HEK293 (cell line): ENCODE data around the gene EIF4EBP2.
A peak's percentile ranks its signal among the peaks of the same experiment; 100 is the strongest.

Source experiments
- CTCF ChIA-PET: fragments of 350-600 bp; formaldehyde crosslinking; extraction: SDS; loops from one replicate; lab custom pipeline; 2021; ENCODE audit warnings: antibody characterized with exemption; lab: Yijun Ruan, JAX
- POLR2A ChIA-PET: fragments of 300-600 bp; formaldehyde crosslinking; extraction: SDS; loops from one replicate; lab custom pipeline; 2020; ENCODE audit warnings: antibody characterized with exemption, inconsistent platforms; lab: Yijun Ruan, JAX
- H3K27ac ChIP-seq: fragments of 200-500 bp; sonication (Bioruptor generic); 2 replicates; pipeline ENCODE4 v1.5.1; 2014; ENCODE audit warnings: low read depth, low read length, control low read depth, inconsistent platforms; ENCODE audit errors: extremely low read depth
- H3K36me3 ChIP-seq, 2 experiments: fragments of 200-500 bp in 1 of 2; sonication (Bioruptor generic) in 1 of 2; 1 replicate in 1 of 2; 2 replicates in 1 of 2; pipeline ENCODE4 v1.5.1; 2014 to 2017; ENCODE audit warnings: inconsistent platforms in 2 of 2, low read length in 2 of 2; ENCODE audit not compliant: control insufficient read depth in 2 of 2, insufficient read depth in 1 of 2
- H3K4me1 ChIP-seq: fragments of 200-500 bp; sonication (Bioruptor generic); 2 replicates; pipeline ENCODE4 v1.5.1; 2014; ENCODE audit warnings: mild to moderate bottlenecking, low read length, inconsistent platforms; ENCODE audit not compliant: control insufficient read depth, insufficient read depth
- H3K4me3 ChIP-seq: 2 replicates; pipeline ENCODE4 v1.5.1; 2011; ENCODE audit warnings: low read depth, mild to moderate bottlenecking, control low read depth, low read length, moderate library complexity
- H3K9me3 ChIP-seq: fragments of 200-500 bp; sonication (Bioruptor generic); 2 replicates; pipeline ENCODE4 v1.5.1; 2014; ENCODE audit warnings: low read depth, low read length, inconsistent platforms; ENCODE audit not compliant: control insufficient read depth, insufficient read depth
- BCL11A ChIP-seq: fragments of 450-650 bp; formaldehyde crosslinking; IDR thresholded peaks from 2 replicates; pipeline ENCODE4 v1.5.1; 2016; ENCODE audit warnings: low read depth, missing biosample characterization, missing genetic modification characterization
- KLF16 ChIP-seq: fragments of 450-650 bp; formaldehyde crosslinking; IDR thresholded peaks from 2 replicates; pipeline ENCODE4 v1.5.1; 2017; ENCODE audit warnings: missing biosample characterization, missing genetic modification characterization
- KLF17 ChIP-seq: fragments of 450-650 bp; formaldehyde crosslinking; IDR thresholded peaks from 2 replicates; pipeline ENCODE4 v1.5.1; 2016; ENCODE audit warnings: missing biosample characterization, missing genetic modification characterization
- KLF8 ChIP-seq: fragments of 450-650 bp; formaldehyde crosslinking; IDR thresholded peaks from 2 replicates; pipeline ENCODE4 v1.5.1; 2016; ENCODE audit warnings: missing biosample characterization, missing genetic modification characterization
- KLF9 ChIP-seq: fragments of 450-650 bp; formaldehyde crosslinking; IDR thresholded peaks from 2 replicates; pipeline ENCODE4 v1.5.1; 2016; ENCODE audit warnings: missing biosample characterization, missing genetic modification characterization, low read depth
- OSR2 ChIP-seq: fragments of 450-650 bp; formaldehyde crosslinking; IDR thresholded peaks from 2 replicates; pipeline ENCODE4 v1.5.1; 2016; ENCODE audit warnings: missing biosample characterization, missing genetic modification characterization
- PBX3 ChIP-seq: sonication (generic); formaldehyde crosslinking; IDR thresholded peaks from 2 replicates; pipeline ENCODE4 v1.8.1; 2022; ENCODE audit warnings: mild to moderate bottlenecking, moderate library complexity, missing genetic modification reagents
- SCRT2 ChIP-seq: fragments of 450-650 bp; formaldehyde crosslinking; IDR thresholded peaks from 2 replicates; pipeline ENCODE4 v1.5.1; 2016; ENCODE audit warnings: missing biosample characterization, missing genetic modification characterization
- SP2 ChIP-seq: fragments of 450-650 bp; formaldehyde crosslinking; IDR thresholded peaks from 2 replicates; pipeline ENCODE4 v1.5.1; 2016; ENCODE audit warnings: missing biosample characterization, missing genetic modification characterization
- SP7 ChIP-seq: fragments of 450-650 bp; formaldehyde crosslinking; IDR thresholded peaks from 2 replicates; pipeline ENCODE4 v1.5.1; 2016; ENCODE audit warnings: missing biosample characterization, missing genetic modification characterization
- YY2 ChIP-seq: fragments of 450-650 bp; formaldehyde crosslinking; IDR thresholded peaks from 2 replicates; pipeline ENCODE4 v1.5.1; 2016; ENCODE audit warnings: missing biosample characterization, missing genetic modification characterization
- ZBTB26 ChIP-seq: fragments of 450-650 bp; formaldehyde crosslinking; optimal IDR thresholded peaks from 2 replicates; pipeline ENCODE3; 2016; ENCODE audit warnings: missing biosample characterization, mild to moderate bottlenecking, missing genetic modification characterization
- ZNF214 ChIP-seq: fragments of 450-650 bp; formaldehyde crosslinking; IDR thresholded peaks from 2 replicates; pipeline ENCODE4 v1.5.1; 2017; ENCODE audit warnings: missing biosample characterization, mild to moderate bottlenecking, missing genetic modification characterization, borderline replicate concordance
- ZNF239 ChIP-seq: fragments of 450-650 bp; formaldehyde crosslinking; IDR thresholded peaks from 2 replicates; pipeline ENCODE4 v1.5.1; 2016; ENCODE audit warnings: missing biosample characterization, missing genetic modification characterization
- ZNF394 ChIP-seq: fragments of 450-650 bp; formaldehyde crosslinking; IDR thresholded peaks from 2 replicates; pipeline ENCODE4 v1.5.1; 2016; ENCODE audit warnings: missing biosample characterization, missing genetic modification characterization, mild to moderate bottlenecking, moderate library complexity, borderline replicate concordance
- ZNF416 ChIP-seq: fragments of 450-650 bp; formaldehyde crosslinking; IDR thresholded peaks from 2 replicates; pipeline ENCODE4 v1.5.1; 2016; ENCODE audit warnings: missing biosample characterization, missing genetic modification characterization
- ZNF544 ChIP-seq: fragments of 450-650 bp; formaldehyde crosslinking; IDR thresholded peaks from 2 replicates; pipeline ENCODE4 v1.5.0; 2017; ENCODE audit warnings: missing biosample characterization, missing genetic modification characterization
- ZNF549 ChIP-seq: fragments of 450-650 bp; IDR thresholded peaks from 2 replicates; pipeline ENCODE4 v1.5.1; 2018; ENCODE audit warnings: missing biosample characterization, missing genetic modification characterization, mild to moderate bottlenecking, inconsistent platforms, moderate library complexity
- ZNF660 ChIP-seq: fragments of 450-650 bp; IDR thresholded peaks from 2 replicates; pipeline ENCODE4 v1.5.1; 2018; ENCODE audit warnings: missing biosample characterization, mild to moderate bottlenecking, missing genetic modification characterization
- ZNF692 ChIP-seq: fragments of 450-650 bp; formaldehyde crosslinking; IDR thresholded peaks from 2 replicates; pipeline ENCODE4 v1.5.1; 2016; ENCODE audit warnings: missing biosample characterization, missing genetic modification characterization
- ZNF76 ChIP-seq: fragments of 450-650 bp; formaldehyde crosslinking; IDR thresholded peaks from 2 replicates; pipeline ENCODE4; 2016; ENCODE audit warnings: low read depth, missing biosample characterization, missing genetic modification characterization, borderline replicate concordance
- ZSCAN16 ChIP-seq: fragments of 450-650 bp; formaldehyde crosslinking; IDR thresholded peaks from 2 replicates; pipeline ENCODE4 v1.5.1; 2016; ENCODE audit warnings: missing biosample characterization, missing genetic modification characterization
- ZSCAN23 ChIP-seq: fragments of 450-650 bp; formaldehyde crosslinking; IDR thresholded peaks from 2 replicates; pipeline ENCODE4 v1.5.1; 2016; ENCODE audit warnings: missing biosample characterization, missing genetic modification characterization
- ZSCAN30 ChIP-seq: fragments of 450-650 bp; IDR thresholded peaks from 2 replicates; pipeline ENCODE4 v1.5.1; 2018; ENCODE audit warnings: missing biosample characterization, mild to moderate bottlenecking, missing genetic modification characterization, moderate library complexity
- ZXDB ChIP-seq: fragments of 450-650 bp; formaldehyde crosslinking; IDR thresholded peaks from 2 replicates; pipeline ENCODE4 v1.5.1; 2016; ENCODE audit warnings: missing biosample characterization, missing genetic modification characterization
- TF ChIP-seq, protein P1 (sequence below): fragments of 450-650 bp; formaldehyde crosslinking; IDR thresholded peaks from 2 replicates; pipeline ENCODE4 v1.5.1; 2017; ENCODE audit warnings: missing biosample characterization, mild to moderate bottlenecking, missing genetic modification characterization, moderate library complexity

The EIF4EBP2 gene, protein sequence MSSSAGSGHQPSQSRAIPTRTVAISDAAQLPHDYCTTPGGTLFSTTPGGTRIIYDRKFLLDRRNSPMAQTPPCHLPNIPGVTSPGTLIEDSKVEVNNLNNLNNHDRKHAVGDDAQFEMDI

DNA sequence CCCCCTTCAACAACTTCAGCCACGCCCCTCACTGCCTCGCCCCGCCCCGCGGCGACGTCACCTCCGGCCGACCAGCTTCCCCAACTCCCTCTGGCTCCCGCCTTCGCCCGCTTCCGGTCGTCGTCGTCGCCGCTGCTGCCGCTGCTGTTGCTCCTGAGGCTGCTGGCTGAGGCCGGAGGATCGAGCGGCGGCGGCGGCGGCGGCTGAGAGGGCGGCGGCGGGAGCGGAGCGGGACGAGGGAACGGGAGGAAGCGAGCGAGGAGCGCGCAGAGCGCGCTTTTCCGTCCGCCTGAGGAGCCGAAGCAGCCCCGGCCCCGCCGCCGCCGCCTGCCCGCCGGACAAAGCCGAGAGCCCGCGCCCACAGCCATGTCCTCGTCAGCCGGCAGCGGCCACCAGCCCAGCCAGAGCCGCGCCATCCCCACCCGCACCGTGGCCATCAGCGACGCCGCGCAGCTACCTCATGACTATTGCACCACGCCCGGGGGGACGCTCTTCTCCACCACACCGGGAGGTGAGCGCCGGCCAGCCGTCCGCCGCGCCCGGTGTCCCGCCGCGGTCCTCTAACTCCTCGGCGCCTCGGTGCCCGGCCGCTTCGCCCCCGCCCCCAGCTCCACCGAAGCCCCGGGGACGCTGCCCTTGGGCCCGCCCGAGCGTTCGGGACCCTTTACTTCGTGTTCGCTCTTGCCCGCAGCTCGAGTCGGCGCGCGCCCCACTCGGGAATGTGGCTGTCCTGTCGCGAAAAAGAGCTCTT is at the start of gene EIF4EBP2:
Gene EIF4EBP2, plus strand, starts transcription at position 110 of the 751 bp plus-strand sequence. Its CDS starts 257 bp downstream, at position 367.
- peaks cover 6% of the 10 kb centered on the region; the same call in 1 of the 2 replicates for H3K4me1 ChIP-seq
- POLR2A ChIA-PET = interaction anchor here (0.6 to 4.0 kb wide), 22 partner anchors 10 to 809 kb away, joined by 3 to 20 read pairs (median 5); partner anchors contain the start of genes PPA1, SAR1A and TYSND1
- CTCF ChIA-PET = interaction anchor here (0.7 to 1.7 kb wide), 7 partner anchors 14 to 995 kb away, joined by 3 to 8 read pairs (median 4); partner anchors contain the start of gene TYSND1
- TF ChIP-seq SCRT2 (tag by site-specific recombination) (peak; percentile 82), ZSCAN16 (tag by site-specific recombination) (no peak), OSR2 (tag by site-specific recombination) (peak; percentile 84), ZNF692 (tag by site-specific recombination) (peak; percentile 68; the same call in 1 of the 2 replicates), ZBTB26 (tag by site-specific recombination) (peak; percentile 77), ZNF214 (tag by site-specific recombination) (no peak), ZNF394 (tag by site-specific recombination) (0 out of 2 replicates have a peak, but pooled peaks have one; percentile 5), KLF9 (tag by site-specific recombination) (peak; percentile 99), ZNF416 (no peak), SP2 (tag by site-specific recombination) (peak; percentile 98), ZXDB (tag by site-specific recombination) (peak; percentile 7; the same call in 1 of the 2 replicates), SP7 (peak; percentile 69), ZNF76 (tag by site-specific recombination) (peak; percentile 64), KLF8 (tag by site-specific recombination) (peak; percentile 87; the same call in 1 of the 2 replicates), ZSCAN23 (no peak), YY2 (tag by site-specific recombination) (peak; percentile 15; the same call in 1 of the 2 replicates), ZNF660 (tag by site-specific recombination) (peak; percentile 29; the same call in 1 of the 2 replicates), ZSCAN30 (peak; percentile 94), ZNF239 (tag by site-specific recombination) (no peak), KLF17 (tag by site-specific recombination) (0 out of 2 replicates have a peak, but pooled peaks have one; percentile 37), KLF16 (tag by site-specific recombination) (peak; percentile 85), ZNF544 (tag by site-specific recombination) (no peak), BCL11A (tag by site-specific recombination) (no peak), ZNF549 (tag by site-specific recombination) (no peak), PBX3 (CRISPR knock-in tag) (0 out of 2 replicates have a peak, but pooled peaks have one; percentile 52)
- TF ChIP-seq, protein P1, sequence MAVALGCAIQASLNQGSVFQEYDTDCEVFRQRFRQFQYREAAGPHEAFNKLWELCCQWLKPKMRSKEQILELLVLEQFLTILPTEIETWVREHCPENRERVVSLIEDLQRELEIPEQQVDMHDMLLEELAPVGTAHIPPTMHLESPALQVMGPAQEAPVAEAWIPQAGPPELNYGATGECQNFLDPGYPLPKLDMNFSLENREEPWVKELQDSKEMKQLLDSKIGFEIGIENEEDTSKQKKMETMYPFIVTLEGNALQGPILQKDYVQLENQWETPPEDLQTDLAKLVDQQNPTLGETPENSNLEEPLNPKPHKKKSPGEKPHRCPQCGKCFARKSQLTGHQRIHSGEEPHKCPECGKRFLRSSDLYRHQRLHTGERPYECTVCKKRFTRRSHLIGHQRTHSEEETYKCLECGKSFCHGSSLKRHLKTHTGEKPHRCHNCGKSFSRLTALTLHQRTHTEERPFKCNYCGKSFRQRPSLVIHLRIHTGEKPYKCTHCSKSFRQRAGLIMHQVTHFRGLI (tag by site-specific recombination) = 0 out of 2 replicates have a peak, but pooled peaks have one; percentile 10

More for the DNA sequence above, at the start of gene EIF4EBP2:
- peaks cover 0 to 5% of the 10 kb centered on the region in 2 experiments; a peak in 1 of 3 replicates for H3K36me3 ChIP-seq
- H3K27ac ChIP-seq = peak within 1 kb of the TSS; percentile 66
- H3K4me3 ChIP-seq = peak within 1 kb of the TSS; percentile 76
- no peaks in the 10 kb centered on the region for H3K9me3 ChIP-seq
